GM18526 (cell line): Measurements from ENCODE around the gene LAMTOR4.

Experiments
- POLR2A ChIP-seq: IDR thresholded peaks from 3 replicates; pipeline ENCODE4 v1.6.1; 2011; ENCODE audit not compliant: insufficient read length; ENCODE audit errors: extremely low read depth

LAMTOR4 gene

DNA sequence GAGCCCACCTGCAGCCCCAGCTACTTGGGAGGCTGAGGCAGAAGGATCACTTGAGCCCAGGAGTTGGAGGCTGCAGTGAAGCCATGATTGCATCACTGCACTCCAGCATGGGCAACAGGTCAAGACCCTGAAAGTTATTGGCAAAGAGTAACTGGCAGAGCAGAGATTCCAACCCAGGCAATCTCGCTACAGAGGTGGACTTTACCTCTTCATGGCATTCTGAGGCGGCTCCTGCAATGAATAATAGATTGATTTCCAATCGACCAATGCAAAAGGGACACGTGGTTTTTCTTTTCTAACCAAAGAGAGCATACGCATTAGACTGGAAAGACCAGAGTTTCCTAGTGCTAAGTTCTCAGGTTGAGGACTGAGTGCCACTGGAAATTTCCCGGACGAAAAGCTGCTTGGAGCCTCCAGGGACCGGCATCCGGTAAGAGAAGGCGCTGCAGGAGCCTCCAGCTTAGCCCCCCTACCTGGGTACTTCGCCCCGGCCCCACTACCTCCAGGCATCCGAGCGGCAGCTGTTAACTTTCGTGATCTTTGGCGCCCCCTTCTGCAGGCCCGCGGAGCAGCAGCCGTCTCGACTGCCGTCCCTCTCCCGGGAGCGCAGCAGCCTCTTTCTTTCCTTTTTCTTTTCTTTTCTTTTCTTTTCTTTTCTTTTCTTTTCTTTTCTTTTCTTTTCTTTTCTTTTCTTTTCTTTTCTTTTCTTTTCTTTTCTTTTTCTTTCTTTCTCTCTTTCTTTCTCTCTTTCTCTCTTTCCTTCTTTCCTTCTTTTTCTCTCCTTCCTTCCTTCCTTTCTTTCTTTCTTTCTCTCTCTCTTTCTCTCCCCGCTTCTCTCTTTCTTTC, 17.9 kb upstream of the LAMTOR4 start:
- TF ChIP-seq POLR2A: no peak

DNA sequence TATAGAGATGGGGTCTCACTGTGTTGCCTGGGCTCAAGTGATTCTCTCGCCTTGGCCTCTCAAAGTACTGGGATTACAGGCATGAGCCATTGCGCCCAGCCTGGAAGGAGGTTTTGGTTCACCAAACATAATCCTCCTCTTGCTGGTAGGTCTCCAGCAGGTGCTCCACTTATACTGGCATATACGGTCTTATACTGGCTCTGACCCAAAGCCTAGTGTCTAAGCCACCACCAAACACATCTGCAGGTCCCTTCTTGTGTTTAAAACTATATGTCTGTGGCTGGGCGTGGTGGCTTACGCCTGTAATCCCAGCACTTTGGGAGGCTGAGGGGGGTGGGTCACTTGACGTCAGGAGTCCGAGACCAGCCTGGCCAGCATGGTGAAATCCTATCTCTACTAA, 16.6 kb upstream of the LAMTOR4 start:
- no peak for TF ChIP-seq POLR2A

DNA sequence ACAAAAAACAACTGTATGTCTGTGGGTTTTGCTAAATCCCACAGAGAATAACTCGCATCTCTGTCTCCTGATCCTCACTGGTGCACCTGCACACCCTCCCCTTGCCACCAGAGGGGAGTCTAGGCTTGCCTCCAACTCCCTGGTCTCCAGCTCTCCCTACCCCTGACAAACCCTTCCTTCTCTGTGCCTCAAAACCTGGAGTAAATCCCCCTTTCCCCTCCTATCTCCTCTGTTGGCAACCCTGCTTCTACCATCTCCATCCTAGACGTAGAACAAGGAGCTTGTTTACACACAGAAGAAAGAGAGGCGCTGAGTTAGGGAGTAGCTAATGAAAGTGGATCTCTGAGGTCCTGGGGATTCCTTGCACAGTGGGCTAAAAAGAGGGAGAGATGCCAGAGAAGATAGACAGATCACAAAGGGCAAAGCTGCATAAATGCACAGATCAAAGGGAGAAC, 16.0 kb upstream of the LAMTOR4 start:
- TF ChIP-seq POLR2A: no peak

DNA sequence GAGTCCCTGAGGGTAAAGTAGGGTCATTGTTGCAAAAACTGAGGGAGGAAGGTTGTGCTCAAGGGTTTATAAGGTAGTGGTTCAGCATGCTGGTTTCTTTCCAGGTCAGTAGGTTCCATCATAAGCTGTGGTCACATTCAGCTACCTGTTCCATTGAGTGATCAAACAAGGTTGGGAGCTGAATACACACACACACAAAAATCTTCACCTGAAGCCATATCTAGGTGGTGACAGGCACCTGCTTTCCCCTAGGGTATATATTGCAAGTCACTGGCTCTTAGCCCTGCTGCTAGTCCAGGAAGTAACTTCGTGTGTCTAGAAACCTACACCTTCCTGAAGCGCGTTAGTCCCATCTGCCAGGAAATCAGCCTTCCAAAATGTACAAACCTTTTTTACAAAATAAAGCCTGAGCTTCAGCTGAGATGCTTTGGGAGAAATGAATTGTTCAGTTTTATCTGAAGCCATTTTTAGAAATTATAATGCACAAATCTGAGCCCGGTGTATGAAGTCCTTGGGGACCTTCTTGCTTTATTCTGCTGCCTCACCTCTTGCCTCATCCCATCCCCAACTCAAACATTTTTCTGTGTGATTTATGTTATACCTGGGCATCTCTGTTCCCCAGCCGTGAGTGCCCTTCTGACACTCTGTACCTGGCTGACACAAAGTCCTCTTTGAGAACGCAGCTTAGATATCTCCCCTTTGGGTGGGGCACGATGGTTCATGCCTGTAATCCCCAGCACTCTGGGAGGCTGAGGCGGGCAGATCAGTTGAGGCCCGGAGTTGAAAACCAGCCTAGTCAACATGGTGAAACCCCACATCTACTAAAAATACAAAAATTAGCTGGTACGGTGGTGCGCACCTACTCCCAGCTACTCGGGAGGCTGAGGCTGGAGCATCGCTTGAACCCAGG, 10.6 kb upstream of the LAMTOR4 start:
- no peak for TF ChIP-seq POLR2A

DNA sequence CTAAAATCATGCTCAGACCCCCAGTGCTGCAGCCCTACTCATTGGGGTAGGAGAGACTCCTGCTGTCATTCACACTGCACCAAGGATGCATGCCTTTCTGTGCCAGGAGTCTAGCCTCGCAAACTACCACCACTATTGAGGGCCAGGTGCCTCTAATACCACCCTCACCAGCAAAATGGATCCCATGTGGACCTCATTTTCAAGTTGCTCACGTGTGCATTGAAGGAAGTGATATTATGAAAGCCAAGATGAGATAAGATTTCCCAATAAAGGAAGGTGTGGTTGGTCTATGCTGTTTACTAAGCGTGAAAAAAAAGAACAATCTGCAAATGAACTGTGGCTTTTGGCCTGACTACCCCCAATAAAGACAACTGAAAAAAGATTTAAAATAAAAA, 7.2 kb upstream of the LAMTOR4 start:
- no peak for TF ChIP-seq POLR2A

DNA sequence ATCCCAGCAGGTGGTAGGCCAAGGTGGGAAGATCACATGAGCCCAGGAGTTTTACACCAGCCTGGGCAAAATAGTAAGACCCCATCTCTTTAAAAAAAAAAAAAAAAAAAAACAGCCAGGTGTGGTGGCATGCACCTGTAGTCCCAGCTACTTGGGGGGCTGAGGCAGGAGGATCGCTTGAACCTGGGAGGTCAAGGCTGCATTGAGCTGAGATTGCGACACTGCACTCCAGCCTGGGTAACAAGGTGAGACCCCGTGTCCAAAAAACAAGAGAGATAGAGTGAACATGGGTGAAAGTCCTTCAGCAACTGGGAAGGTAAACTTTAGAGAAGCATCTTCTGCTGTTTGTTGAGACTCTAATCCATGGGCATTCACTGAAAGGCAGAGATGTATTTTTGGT, 6.3 kb upstream of the LAMTOR4 start:
- TF ChIP-seq POLR2A: no peak

DNA sequence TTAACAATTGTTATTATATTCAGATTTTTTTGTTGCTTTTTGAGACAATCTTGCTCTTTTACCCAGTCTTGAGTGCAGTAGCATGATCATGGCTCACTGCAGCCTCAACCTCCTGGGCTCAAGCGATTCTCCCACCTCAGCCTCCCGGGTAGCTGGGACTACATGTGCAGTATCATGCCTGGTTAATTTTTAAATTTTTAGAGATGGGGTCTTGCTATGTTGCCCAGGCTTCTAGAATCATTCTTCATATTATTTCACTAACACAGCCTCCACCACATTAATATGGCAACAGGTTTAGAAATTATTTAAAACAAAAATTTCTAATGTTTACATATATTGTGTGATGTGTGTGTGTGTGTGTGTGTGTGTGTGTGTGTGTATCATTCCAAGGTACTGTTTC, 1.4 kb upstream of the LAMTOR4 start:
- TF ChIP-seq POLR2A: no peak

DNA sequence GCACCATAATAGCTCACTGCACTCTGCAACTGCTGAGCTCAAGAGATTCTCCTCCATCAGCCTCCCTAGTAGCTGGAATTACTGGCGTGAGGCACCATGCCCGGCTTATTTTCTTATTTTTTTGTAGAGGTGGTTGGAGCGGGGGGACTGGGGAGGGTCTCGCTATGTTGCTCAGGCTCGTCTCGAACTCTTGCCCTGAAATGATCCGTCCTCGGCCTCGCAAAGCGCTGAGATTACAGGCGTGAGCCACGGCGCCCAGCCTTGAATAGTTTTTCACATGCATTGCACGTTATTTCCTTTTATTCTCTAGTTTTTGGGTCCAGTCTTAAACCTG, 526 bp upstream of the LAMTOR4 start:
- no peak for TF ChIP-seq POLR2A

DNA sequence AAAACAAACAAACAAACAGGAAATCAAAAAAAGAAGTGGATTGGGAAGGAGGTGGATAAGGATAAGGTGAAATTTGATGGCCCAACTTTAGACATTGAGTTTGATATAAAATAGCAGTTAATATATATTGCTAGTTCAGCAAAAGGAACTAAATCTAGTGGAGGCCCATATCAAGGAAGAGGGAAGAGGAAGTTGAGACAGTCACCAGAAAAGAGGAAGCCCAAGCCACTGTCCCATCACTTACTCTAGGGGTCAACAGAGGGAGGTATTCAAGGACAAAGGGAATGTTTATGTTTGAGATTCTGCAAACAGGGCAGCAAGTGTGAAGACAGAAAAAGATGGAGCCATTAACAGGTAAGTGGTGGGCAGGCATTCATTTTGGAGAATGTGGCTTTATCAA, 3.7 kb downstream of the LAMTOR4 start:
- no peak for TF ChIP-seq POLR2A

DNA sequence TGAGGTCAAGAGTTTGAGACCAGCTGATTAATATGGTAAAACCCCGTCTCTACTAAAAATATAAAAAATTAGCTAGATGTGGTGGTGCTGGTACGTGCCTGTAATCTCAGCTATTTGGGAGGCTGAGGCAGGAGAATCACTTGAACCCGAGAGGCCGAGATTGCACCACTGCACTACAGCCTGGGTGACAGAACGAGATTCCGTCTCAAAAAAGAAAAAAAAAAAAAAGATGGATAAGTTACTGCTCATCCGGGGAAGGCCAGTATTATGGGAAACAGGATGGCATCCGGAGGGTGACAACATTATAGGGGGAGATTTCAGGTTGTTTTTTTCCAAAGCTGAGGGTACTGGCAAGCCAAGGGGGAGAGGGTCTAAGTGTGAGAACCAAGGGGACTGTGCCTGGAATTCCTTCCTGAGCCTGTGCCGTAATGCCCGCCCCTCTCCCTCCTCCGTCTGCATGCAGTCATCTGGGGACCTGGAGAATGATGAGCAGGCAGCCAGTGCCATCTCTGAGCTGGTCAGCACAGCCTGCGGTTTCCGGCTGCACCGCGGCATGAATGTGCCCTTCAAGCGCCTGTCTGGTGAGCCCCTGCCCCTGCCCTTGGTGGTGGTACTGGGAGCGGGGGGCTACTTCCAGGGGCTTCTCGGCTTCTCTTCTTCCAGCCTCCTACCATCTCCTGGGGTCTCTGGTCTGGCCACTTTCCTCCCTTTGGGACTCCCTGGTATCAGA, 4.4 kb downstream of the LAMTOR4 start:
- TF ChIP-seq POLR2A: no peak

DNA sequence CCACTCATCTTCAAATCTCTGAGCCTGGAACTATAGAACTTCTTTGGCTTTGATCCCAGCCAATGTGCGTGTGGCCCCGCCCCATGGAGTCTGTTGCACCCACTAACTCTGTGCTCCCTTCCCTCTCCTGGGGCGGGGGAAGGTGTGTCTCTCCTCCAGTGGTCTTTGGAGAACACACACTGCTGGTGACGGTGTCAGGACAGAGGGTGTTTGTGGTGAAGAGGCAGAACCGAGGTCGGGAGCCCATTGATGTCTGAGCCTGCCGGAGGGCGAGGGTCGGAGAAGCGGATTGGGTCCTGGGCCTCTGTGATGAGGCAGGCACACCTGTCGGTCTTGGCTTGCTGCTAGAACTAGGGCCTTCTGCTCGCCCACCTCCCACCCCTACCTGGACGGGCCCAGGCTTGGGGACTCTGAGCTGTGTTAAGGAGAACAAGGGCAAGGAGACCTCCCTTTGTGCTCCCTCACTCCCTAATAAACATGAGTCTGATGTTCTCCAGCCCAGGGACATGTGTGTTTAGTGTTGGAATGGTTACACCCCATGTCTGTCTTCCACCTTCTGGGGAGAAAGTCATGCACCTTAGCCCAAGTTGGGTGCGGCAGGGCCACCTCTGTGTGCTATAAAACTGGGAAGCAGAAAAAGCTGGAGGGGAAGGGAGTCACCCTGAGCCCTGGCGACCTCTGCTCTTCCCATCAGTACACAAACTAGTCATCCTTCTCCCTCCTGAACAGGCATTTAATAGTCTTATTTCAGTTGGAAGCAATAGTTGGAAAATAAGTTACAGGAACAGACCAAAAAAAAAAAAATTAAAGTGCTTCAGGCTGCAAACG, 5.2 kb downstream of the LAMTOR4 start:
- TF ChIP-seq POLR2A: no peak

DNA sequence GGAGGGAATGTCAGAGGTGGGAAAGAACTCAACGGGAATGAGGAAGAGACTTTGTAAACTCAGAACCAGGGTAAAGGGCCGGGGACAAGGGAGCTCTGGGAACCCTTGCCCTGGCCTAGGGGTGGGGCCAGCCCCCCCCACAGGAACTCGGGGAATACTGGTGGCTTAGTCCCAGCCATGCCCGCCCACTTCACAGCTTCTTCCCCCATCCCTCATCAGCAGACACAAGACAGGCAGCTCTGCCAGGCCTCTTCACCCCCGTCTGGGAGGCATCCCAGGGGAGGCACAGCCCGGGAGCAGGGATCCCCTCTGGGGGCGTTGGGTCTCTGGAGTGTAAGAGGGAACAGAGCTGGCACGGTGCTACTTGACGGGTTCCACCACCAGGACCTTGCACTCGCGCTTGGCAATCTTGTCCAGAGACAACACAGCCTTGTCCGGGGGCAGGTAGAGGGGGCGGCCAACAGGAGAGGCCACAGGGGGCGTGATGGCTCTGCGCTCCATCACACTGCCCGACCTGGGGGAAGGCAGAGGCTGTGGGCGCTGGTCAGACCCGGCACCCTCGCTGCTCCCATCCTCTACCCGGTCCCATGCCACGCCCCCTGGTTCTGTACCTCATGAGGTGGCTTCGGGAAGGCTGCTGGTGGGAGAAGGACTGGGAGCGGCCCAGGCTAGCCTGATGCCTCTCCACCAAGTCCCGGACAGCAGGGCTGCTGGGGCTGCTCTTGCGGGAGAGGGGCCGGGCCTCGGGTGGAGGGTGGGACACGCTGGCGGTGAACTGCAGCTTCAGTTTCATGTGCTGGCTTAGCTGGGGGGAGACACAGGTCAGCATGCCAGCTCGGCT, 6.2 kb downstream of the LAMTOR4 start:
- TF ChIP-seq POLR2A: no peak

DNA sequence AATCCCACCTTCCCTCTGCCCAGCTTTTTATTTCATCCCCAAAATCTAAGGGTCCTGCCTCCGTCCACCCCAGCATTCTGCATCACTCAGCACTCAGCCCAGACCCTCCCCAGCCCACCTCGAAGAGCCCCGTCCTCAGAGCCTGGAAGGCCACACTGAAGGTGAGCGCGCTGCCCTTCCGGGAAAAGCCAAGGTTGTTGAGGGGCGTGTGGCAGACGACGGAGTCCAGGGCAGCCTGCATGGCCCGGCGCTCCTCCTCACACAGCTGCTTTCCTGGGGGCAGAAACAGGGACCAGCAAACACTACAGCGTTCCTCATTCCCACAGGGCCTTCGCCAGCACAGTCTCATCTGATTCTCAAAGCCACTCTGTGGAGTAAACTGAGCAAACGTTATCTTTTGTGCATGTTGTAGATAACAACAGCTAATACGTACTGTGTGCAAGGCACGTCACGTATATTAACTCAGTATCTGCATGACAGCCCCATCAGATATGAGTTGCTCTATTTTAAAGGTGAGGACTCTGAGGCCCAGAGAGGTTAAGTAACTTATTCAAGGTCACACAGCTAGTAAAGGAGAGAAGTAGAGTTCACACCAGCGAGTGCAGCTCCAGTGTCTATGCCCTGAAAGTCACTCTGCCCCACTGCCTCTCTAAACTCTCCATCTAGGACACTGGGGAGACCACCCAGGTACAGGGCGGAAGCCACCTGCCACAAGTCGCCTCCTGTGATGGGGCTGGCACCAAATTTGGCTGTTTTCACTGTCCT, 7.0 kb downstream of the LAMTOR4 start:
- TF ChIP-seq POLR2A: no peak
